GM12878 (cell line): ENCODE measurements around the gene KCNS1. TPM values are rescaled to one million over a fixed set of nuclear protein-coding genes. Genes with fewer than 3 reads are reported as not detected.

Experiments
- ATAC-seq: fragments of 200-7000 bp; cut with Tn5 transposase; 3 replicates; pipeline ENCODE4 v1.9.1; 2020; ENCODE audit warnings: mild to moderate bottlenecking, moderate library complexity
- BruUV-seq: library from RNA; stranded (reverse); fragments of 400-500 nt; replicated peaks from 2 replicates; lab custom pipeline; 2021; lab: Mats Ljungman, UMichigan
- CTCF ChIA-PET: fragments of 300-600 bp; sonication (Branson Sonifier 250); formaldehyde crosslinking; extraction: SDS; loops from one replicate; lab custom pipeline; 2021; ENCODE audit warnings: inconsistent platforms; lab: Yijun Ruan, JAX
- POLR2A ChIA-PET: fragments of 350-600 bp; formaldehyde crosslinking; extraction: SDS; loops from one replicate; lab custom pipeline; 2021; ENCODE audit warnings: inconsistent platforms; lab: Charles Lee
- RAD21 ChIA-PET: fragments of 300-600 bp; sonication (Branson Sonifier 250); formaldehyde crosslinking; loops from one replicate; lab custom pipeline; 2023; ENCODE audit warnings: antibody characterized with exemption; ENCODE audit not compliant: unreplicated experiment; lab: Charles Lee
- SMC1A ChIA-PET: fragments of 300-600 bp; sonication (Branson Sonifier 250); formaldehyde crosslinking; loops from one replicate; lab custom pipeline; 2023; ENCODE audit not compliant: unreplicated experiment, uncharacterized antibody; lab: Charles Lee
- DNase-seq: peaks from one replicate; pipeline ENCODE4 v3.0.0-alpha.2; 2011; ENCODE audit warnings: low read depth, low spot score
- FAIRE-seq: peaks from 3 replicates; lab custom pipeline; 2011; peaks lifted over from hg19 to GRCh38; lab: Jason Lieb, UNC
- H2AFZ ChIP-seq: 2 replicates; pipeline ENCODE4 v1.6.0; 2011; ENCODE audit warnings: low read depth, low read length, control low read depth; ENCODE audit not compliant: control insufficient read depth
- H3K27ac ChIP-seq: 2 replicates; pipeline ENCODE4 v1.5.1; 2011; ENCODE audit warnings: control low read depth; ENCODE audit not compliant: control insufficient read depth, insufficient read depth
- H3K27me3 ChIP-seq, 2 experiments: replicated peaks in 1 of 2; 2 replicates each; pipeline versions ENCODE4 v1.6.0 to v1.6.1; 2011; ENCODE audit warnings: low read length in 1 of 2; ENCODE audit not compliant: control insufficient read depth in 2 of 2, insufficient read depth in 2 of 2
- H3K36me3 ChIP-seq, 2 experiments: 2 replicates each; pipeline ENCODE4 v1.5.1; 2011; ENCODE audit warnings: low read length in 1 of 2; ENCODE audit not compliant: control insufficient read depth in 2 of 2, insufficient read depth in 2 of 2
- H3K4me1 ChIP-seq: 2 replicates; pipeline ENCODE4 v1.6.1; 2011; ENCODE audit warnings: mild to moderate bottlenecking, low read length, moderate library complexity, mixed read lengths; ENCODE audit not compliant: control insufficient read depth, insufficient read depth
- H3K4me2 ChIP-seq: 2 replicates; pipeline ENCODE4 v1.6.0; 2011; ENCODE audit warnings: control low read depth; ENCODE audit not compliant: control insufficient read depth, insufficient read depth
- H3K4me3 ChIP-seq: fragments of 200-600 bp; sonication (generic); 2 replicates; pipeline ENCODE4 v1.5.1; 2016
- H3K79me2 ChIP-seq: 2 replicates; pipeline ENCODE4 v1.6.0; 2011; ENCODE audit warnings: low read length; ENCODE audit not compliant: control insufficient read depth, insufficient read depth
- H3K9ac ChIP-seq: 2 replicates; pipeline ENCODE4 v1.8.0; 2011; ENCODE audit warnings: low read length, control low read depth, mixed read lengths; ENCODE audit not compliant: control insufficient read depth, insufficient read depth
- H3K9me3 ChIP-seq: replicated peaks from 3 replicates; pipeline ENCODE4 v1.5.1; 2011; ENCODE audit warnings: mild to moderate bottlenecking, low read length; ENCODE audit not compliant: control insufficient read depth, insufficient read depth
- H4K20me1 ChIP-seq: 2 replicates; pipeline ENCODE4 v1.6.0; 2011; ENCODE audit not compliant: control insufficient read depth, insufficient read depth
- CTCF ChIP-seq, 3 experiments: IDR thresholded peaks in 2 of 3; conservative IDR thresholded peaks in 1 of 3; 2 replicates each; pipeline ENCODE4 v1.5.1; 2011; ENCODE audit warnings: low read depth in 3 of 3, low read length in 3 of 3, mild to moderate bottlenecking in 3 of 3, control low read depth in 2 of 3, moderate library complexity in 2 of 3, inconsistent platforms in 1 of 3, mixed read lengths in 1 of 3; ENCODE audit not compliant: control insufficient read depth in 2 of 3, insufficient read depth in 1 of 3; ENCODE audit errors: extremely low read depth in 1 of 3
- E2F8 ChIP-seq: fragments of 450-650 bp; IDR thresholded peaks from 2 replicates; pipeline ENCODE4 v1.6.1; 2018; ENCODE audit warnings: mild to moderate bottlenecking, low read depth, moderate library complexity; ENCODE audit not compliant: partially characterized antibody
- EED ChIP-seq: sonication (generic); IDR thresholded peaks from 2 replicates; pipeline ENCODE4 v1.6.1; 2016; ENCODE audit warnings: antibody characterized with exemption, low read depth
- JUNB ChIP-seq: IDR thresholded peaks from 2 replicates; pipeline ENCODE4 v1.6.1; 2016; ENCODE audit warnings: antibody characterized with exemption, mild to moderate bottlenecking
- LARP7 ChIP-seq: fragments of 450-650 bp; IDR thresholded peaks from 2 replicates; pipeline ENCODE4 v1.6.1; 2017; ENCODE audit warnings: mild to moderate bottlenecking
- MXI1 ChIP-seq: fragments of 150-350 bp; IDR thresholded peaks from 2 replicates; pipeline ENCODE4 v1.6.1; 2011; ENCODE audit warnings: low read depth, mild to moderate bottlenecking, inconsistent platforms, low read length, improper control_type of control experiment
- NKRF ChIP-seq: fragments of 450-650 bp; conservative IDR thresholded peaks from 2 replicates; pipeline ENCODE4 v1.6.1; 2017; ENCODE audit warnings: mild to moderate bottlenecking, moderate library complexity
- SUPT20H ChIP-seq: IDR thresholded peaks from 2 replicates; pipeline ENCODE4 v1.6.1; 2011; ENCODE audit warnings: low read depth, mild to moderate bottlenecking, low read length, moderate library complexity, borderline replicate concordance; ENCODE audit not compliant: control insufficient read depth
- YBX1 ChIP-seq: fragments of 450-650 bp; IDR thresholded peaks from 2 replicates; pipeline ENCODE4 v1.6.1; 2016; ENCODE audit warnings: antibody characterized with exemption
- ZNF592 ChIP-seq: fragments of 450-650 bp; IDR thresholded peaks from 2 replicates; pipeline ENCODE4 v1.6.1; 2017; ENCODE audit warnings: mild to moderate bottlenecking, moderate library complexity
- ZZZ3 ChIP-seq: IDR thresholded peaks from 2 replicates; pipeline ENCODE4 v1.6.1; 2011; ENCODE audit warnings: low read depth; ENCODE audit not compliant: control insufficient read depth, insufficient read length
- WGBS: methylation state at CpG from one replicate; pipeline ENCODE4 v1.1.6; 2016; ENCODE audit warnings: low lambda C conversion rate; ENCODE audit not compliant: insufficient replicate concordance, insufficient coverage; ENCODE audit errors: missing lambda C conversion rate; 5-methylcytosine and 5-hydroxymethylcytosine counted together
- in situ Hi-C: fragments of 300-500 bp; cut with MboI; formaldehyde crosslinking; loops from 9 replicates; pipeline ENCODE4 v1.14.3; 2018; ENCODE audit warnings: mixed read lengths
- intact Hi-C: fragments of 100-400 bp; cut with micrococcal nuclease; formaldehyde crosslinking; loops from one replicate; pipeline ENCODE4 v1.14.2; 2022; ENCODE audit not compliant: unreplicated experiment
- polyA plus RNA-seq, 11 experiments: library from polyadenylated mRNA; depleted of rRNA in 4 of 11; unstranded in 6 of 11; stranded (reverse) in 5 of 11; fragments of >200 nt; fragmentation: Nextera tagmentation in 4 of 11; fragmentation: Illumina TruSeq in 1 of 11; extraction: Ambion mirVana in 4 of 11; extraction: Trizol in 1 of 11; gene quantifications; 1 replicate in 1 of 11; 2 replicates in 10 of 11; pipeline versions ENCODE4 v1.2.1 to v1.2.3, GENCODE V29; 2011 to 2016; ENCODE audit warnings: inconsistent platforms in 2 of 11, missing spikeins in 2 of 11, low read depth in 1 of 11
- total RNA-seq, 4 experiments: library from RNA; depleted of rRNA in 3 of 4; stranded (reverse); fragments of >200 nt in 3 of 4; fragmentation: Illumina TruSeq in 1 of 4; extraction: Trizol in 1 of 4; gene quantifications; 2 replicates each; pipeline versions ENCODE4 v1.2.1 to v1.2.3, GENCODE V29; 2013 to 2021

The KCNS1 gene
- total and polyA plus RNA-seq, 10 of the 15 experiments (the other 5 are each of a cell fraction or from before 2014, with no cell fraction given), result not detected

- in situ Hi-C loops, result no loop called here
- CTCF ChIA-PET, result interaction anchor here (0.7 to 6.3 kb wide), 44 partner anchors 8 to 411 kb away, joined by 3 to 162 read pairs (median 6); partner anchors contain the start of genes PABPC1L and WFDC5
- Histone ChIP-seq H3K9me3 (no peaks in the 10 kb centered on the region; the same call in 2 of the 3 replicates), H3K4me3 (no peak overlapping the region), H3K27ac (no peak overlapping the region), H3K4me2 (no peak overlapping the region), H3K27me3 (peaks cover 0 to 7% of the 10 kb centered on the region in 2 experiments; a peak in 3 of 4 replicates), H3K36me3 (no peaks in the 10 kb centered on the region; a peak in 1 of 4 replicates), H3K79me2 (no peaks in the 10 kb centered on the region), H2AFZ (no peak overlapping the region)
- WGBS, result 75% methylated on average over 11 of the region's 11 CpGs
- SMC1A ChIA-PET, result interaction anchor here (0.6 to 8.3 kb wide), 26 partner anchors 9 to 574 kb away, joined by 3 to 108 read pairs (median 4); partner anchors contain the start of genes PABPC1L and SERINC3
- intact Hi-C loops, result loop anchor here (5.0 kb wide), 3 partner anchors 83 to 197 kb away; partner anchors contain the start of gene PABPC1L
- BruUV-seq, result no TSS peak
- FAIRE-seq, result no peak
- POLR2A ChIA-PET, result no interaction called here
- no peak for DNase-seq
- ATAC-seq, result no peak; the same call in 2 of the 3 replicates
- RAD21 ChIA-PET, result interaction anchor here (0.6 to 7.0 kb wide), 15 partner anchors 12 to 199 kb away, joined by 3 to 85 read pairs (median 4); no protein-coding TSS in a partner anchor
- no peak for TF ChIP-seq ZZZ3
- TF ChIP-seq ZNF592, result no peak
- no peak for TF ChIP-seq EED
- no peak for TF ChIP-seq JUNB
- no peak for TF ChIP-seq MXI1
- no peak for TF ChIP-seq NKRF
- no peak for TF ChIP-seq LARP7
- TF ChIP-seq YBX1, result no peak
- no peak for TF ChIP-seq SUPT20H
- no peak for TF ChIP-seq E2F8
- no peak for TF ChIP-seq CTCF (IDR thresholded peaks at IDR 0.05 in 2 of 3, conservative IDR thresholded peaks at IDR 0.05 in 1 of 3; ENCODE audit: control insufficient read depth in 2 of 3, extremely low read depth in 1 of 3, insufficient read depth in 1 of 3, low read depth in 3 of 3, low read length in 3 of 3)
- TF ChIP-seq, all 136 proteins: peak for 0
- H3K4me1 ChIP-seq, result no peaks in the 10 kb centered on the region
- H3K9ac ChIP-seq, result no peak overlapping the region
- H4K20me1 ChIP-seq, result no peaks in the 10 kb centered on the region; the same call in 1 of the 2 replicates
Measured at GRCh38 chr20:45094864-45095574, 5.9 kb downstream of the KCNS1 start.
